ENCODE results near the gene ZBTB20. TPM values are rescaled to one million over a fixed set of nuclear protein-coding genes. Genes with fewer than 3 reads are reported as not detected.

Gene ZBTB20
- total RNA-seq, 1 donor from 2014 or later, result 3.9 TPM

DNA sequence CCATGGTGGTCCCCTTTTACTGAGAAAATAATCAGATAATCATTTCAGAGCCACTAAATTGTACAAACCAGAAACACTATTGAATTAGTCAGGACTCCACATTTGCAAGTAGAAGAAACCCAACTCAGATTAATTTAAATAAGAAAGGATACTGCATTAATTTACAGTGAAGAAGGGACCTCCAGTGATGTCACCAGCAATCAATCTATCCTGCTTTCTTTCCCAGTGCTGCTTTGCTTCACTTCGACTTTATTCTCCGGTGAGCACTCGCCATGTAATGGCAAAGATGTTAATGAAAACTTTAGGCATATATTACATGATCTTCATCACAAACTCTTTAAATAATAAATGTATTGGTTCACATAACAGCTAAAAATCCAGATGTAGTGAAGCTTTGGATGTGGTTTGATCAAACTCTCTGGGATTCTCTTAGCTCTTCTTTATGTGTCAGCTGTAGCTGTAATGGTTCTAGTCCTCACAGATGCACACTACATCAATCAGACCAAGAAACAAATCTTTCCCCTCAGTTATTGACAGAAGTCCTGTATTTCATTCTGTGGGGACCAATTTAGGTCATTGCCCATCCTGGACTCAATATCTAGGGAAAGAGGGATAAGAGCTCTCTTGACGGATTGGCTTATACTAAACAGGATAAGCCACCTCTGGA is 14.2 kb upstream of the ZBTB20 start:
- no peaks in the 10 kb centered on the region for H3K36me3 ChIP-seq (ENCODE audit: control insufficient read depth, insufficient read depth, low read length)
- DNase-seq (ENCODE audit: low read depth) (no peak), FAIRE-seq (no peak)
- H3K4me3 ChIP-seq (ENCODE audit: low read depth, low read length), result no peak overlapping the region
- no peaks in the 10 kb centered on the region for H3K27me3 ChIP-seq (ENCODE audit: control insufficient read depth, insufficient read depth, low read length)
- TF ChIP-seq, protein P1, sequence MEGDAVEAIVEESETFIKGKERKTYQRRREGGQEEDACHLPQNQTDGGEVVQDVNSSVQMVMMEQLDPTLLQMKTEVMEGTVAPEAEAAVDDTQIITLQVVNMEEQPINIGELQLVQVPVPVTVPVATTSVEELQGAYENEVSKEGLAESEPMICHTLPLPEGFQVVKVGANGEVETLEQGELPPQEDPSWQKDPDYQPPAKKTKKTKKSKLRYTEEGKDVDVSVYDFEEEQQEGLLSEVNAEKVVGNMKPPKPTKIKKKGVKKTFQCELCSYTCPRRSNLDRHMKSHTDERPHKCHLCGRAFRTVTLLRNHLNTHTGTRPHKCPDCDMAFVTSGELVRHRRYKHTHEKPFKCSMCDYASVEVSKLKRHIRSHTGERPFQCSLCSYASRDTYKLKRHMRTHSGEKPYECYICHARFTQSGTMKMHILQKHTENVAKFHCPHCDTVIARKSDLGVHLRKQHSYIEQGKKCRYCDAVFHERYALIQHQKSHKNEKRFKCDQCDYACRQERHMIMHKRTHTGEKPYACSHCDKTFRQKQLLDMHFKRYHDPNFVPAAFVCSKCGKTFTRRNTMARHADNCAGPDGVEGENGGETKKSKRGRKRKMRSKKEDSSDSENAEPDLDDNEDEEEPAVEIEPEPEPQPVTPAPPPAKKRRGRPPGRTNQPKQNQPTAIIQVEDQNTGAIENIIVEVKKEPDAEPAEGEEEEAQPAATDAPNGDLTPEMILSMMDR (IDR thresholded peaks at IDR 0.05; ENCODE audit: insufficient read depth, low read length, severe bottlenecking), result no peak

DNA sequence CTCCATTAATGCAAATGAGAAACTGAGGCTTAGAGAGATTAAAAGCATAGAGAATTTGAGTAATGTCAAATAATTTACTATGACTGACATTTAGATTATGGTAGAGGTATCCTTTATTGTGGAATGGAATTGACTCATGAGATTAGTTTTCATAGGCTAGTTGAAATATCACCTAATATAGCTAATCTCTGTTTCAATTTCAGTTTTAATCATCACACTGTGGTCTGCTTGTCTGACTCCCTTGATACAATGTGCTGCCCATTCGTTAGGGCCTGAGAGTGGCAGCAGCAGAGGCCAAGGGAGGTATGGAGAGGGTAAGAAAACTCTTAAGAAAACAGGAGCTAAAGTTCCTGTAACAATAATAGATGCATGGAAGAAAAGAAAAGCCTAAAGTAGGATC is 13.2 kb upstream of the ZBTB20 start:
- no peaks in the 10 kb centered on the region for H3K36me3 ChIP-seq (ENCODE audit: control insufficient read depth, insufficient read depth, low read length)
- DNase-seq (ENCODE audit: low read depth), result no peak
- TF ChIP-seq, protein P1 (IDR thresholded peaks at IDR 0.05; ENCODE audit: insufficient read depth, low read length, severe bottlenecking), result no peak
- H3K4me3 ChIP-seq (ENCODE audit: low read depth, low read length), result no peak overlapping the region
- no peaks in the 10 kb centered on the region for H3K27me3 ChIP-seq (ENCODE audit: control insufficient read depth, insufficient read depth, low read length)
- no peak for FAIRE-seq

DNA sequence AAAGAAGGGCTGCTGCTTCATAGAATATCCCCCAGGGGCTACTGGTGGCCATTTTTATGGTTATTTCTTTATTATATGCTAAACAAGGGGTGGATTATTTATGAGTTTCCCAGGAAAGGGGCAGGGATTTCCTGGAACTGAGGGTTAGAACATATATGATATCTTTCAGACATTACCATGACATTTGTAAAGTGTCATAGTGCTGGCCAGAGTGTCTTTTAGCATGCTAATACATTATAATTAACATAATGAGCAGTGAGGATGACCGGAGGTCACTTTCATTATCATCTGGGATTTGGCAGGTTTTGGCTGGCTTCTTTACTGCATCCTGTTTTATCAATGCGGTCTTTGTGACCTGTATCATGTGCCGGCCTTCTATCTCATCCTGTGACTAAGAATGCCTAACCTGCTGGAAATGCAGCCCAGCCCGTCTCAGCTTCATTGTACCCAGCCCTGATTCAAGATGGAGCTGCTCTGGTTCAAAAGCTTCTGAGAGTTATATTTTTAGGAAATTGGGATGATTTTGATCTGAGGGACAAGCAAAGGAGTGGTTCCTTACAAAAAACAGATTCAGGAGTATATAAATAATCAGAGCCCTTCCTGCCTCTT is 9.1 kb upstream of the ZBTB20 start:
- DNase-seq (ENCODE audit: low read depth) (peak; percentile 8), FAIRE-seq (no peak)
- H3K4me3 ChIP-seq (ENCODE audit: low read depth, low read length), result no peak overlapping the region
- no peaks in the 10 kb centered on the region for H3K27me3 ChIP-seq (ENCODE audit: control insufficient read depth, insufficient read depth, low read length)
- no peaks in the 10 kb centered on the region for H3K36me3 ChIP-seq (ENCODE audit: control insufficient read depth, insufficient read depth, low read length)
- TF ChIP-seq, protein P1 (IDR thresholded peaks at IDR 0.05; ENCODE audit: insufficient read depth, low read length, severe bottlenecking), result no peak

DNA sequence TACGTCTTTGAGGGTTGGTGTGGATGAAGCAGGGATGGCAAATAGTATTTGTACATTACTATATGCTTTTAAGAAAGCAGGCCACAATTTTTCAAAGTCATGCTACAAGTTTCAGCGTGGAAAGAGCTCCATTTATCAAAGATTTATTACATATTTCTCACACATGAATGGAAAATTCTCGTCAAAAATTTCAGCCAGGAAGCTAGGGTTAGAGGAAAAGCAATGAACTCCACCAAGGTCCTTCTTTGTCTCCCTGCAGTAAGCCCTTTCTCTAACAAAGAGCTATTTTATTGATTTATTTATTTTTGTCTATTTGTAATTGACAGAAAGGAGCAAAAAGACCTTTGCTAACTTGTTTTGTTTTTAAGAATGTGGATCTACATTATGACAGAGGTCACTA is 7.5 kb upstream of the ZBTB20 start:
- Histone ChIP-seq H3K36me3 (ENCODE audit: control insufficient read depth, insufficient read depth, low read length) (no peaks in the 10 kb centered on the region), H3K27me3 (ENCODE audit: control insufficient read depth, insufficient read depth, low read length) (no peaks in the 10 kb centered on the region), H3K4me3 (ENCODE audit: low read depth, low read length) (no peak overlapping the region)
- TF ChIP-seq, protein P1 (IDR thresholded peaks at IDR 0.05; ENCODE audit: insufficient read depth, low read length, severe bottlenecking), result no peak
- FAIRE-seq (no peak), DNase-seq (ENCODE audit: low read depth) (no peak)

DNA sequence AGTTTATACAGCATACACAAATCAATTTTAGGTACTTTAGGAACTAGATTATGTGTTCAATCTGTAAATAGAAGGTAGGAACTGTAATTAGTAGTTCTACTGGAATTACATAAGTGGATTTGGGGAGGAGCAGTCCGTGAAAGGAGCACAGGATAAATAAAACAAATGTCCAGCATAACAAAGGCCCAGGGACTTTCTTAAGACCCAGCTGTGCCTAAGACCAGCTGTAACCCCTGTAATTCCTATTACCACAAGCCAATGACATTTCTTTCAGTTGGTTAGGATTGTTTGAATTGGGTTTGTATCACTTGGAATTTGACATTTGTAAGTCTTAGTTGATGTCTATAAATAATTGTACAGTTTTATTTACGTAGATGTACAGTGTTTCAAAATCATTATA is 4.8 kb upstream of the ZBTB20 start:
- Histone ChIP-seq H3K36me3 (ENCODE audit: control insufficient read depth, insufficient read depth, low read length) (no peaks in the 10 kb centered on the region), H3K4me3 (ENCODE audit: low read depth, low read length) (no peak overlapping the region), H3K27me3 (ENCODE audit: control insufficient read depth, insufficient read depth, low read length) (no peaks in the 10 kb centered on the region)
- TF ChIP-seq, protein P1 (IDR thresholded peaks at IDR 0.05; ENCODE audit: insufficient read depth, low read length, severe bottlenecking), result no peak
- FAIRE-seq (no peak), DNase-seq (ENCODE audit: low read depth) (no peak)
